Fibroblast of villous mesenchyme (primary cell): ENCODE results near the gene FOXF2. TPM values are rescaled to one million over a fixed set of nuclear protein-coding genes. Genes with fewer than 3 reads are reported as not detected.
A peak's percentile ranks its signal among the peaks of the same experiment; 100 is the strongest.

ENCODE experiments used
- DNase-seq: peaks from one replicate; pipeline ENCODE4 v3.0.0-alpha.2; 2010; ENCODE audit warnings: low read depth
- H3K4me3 ChIP-seq: 2 replicates; pipeline ENCODE4 v1.5.1; 2011; ENCODE audit warnings: low read depth, mild to moderate bottlenecking, low read length
- CTCF ChIP-seq: IDR thresholded peaks from 2 replicates; pipeline ENCODE4 v1.5.1; 2012; ENCODE audit warnings: low read depth, mild to moderate bottlenecking, low read length; ENCODE audit not compliant: insufficient read depth
- total RNA-seq: library from RNA; depleted of rRNA; stranded (reverse); fragments of >200 nt; gene quantifications from 2 replicates; pipeline ENCODE4 v1.2.3, GENCODE V29; 2012

FOXF2 gene
- total RNA-seq, 1 donor: not detected

GRCh38 chr6:1390946-1391799 is 1.8 kb downstream of the FOXF2 start:
- TF ChIP-seq CTCF: no peak
- DNase-seq: peak; percentile 29
- H3K4me3 ChIP-seq: peak overlapping the region; percentile 52

GRCh38 chr6:1391800-1392309 is 2.5 kb downstream of the FOXF2 start:
- H3K4me3 ChIP-seq: peak overlapping the region; percentile 52
- TF ChIP-seq CTCF: no peak
- DNase-seq: no peak

- DNase-seq: no peak
- H3K4me3 ChIP-seq: peak overlapping the region; percentile 3
- no peak for TF ChIP-seq CTCF
Measured at GRCh38 chr6:1392813-1393640, 3.7 kb downstream of the FOXF2 start.

GRCh38 chr6:1393641-1394283 is 4.4 kb downstream of the FOXF2 start:
- no peak for DNase-seq
- TF ChIP-seq CTCF: no peak
- H3K4me3 ChIP-seq: no peak overlapping the region

GRCh38 chr6:1394514-1395463 is 5.4 kb downstream of the FOXF2 start:
- no peak for DNase-seq
- H3K4me3 ChIP-seq: no peak overlapping the region
- no peak for TF ChIP-seq CTCF
